Mesenchymal stem cell (in vitro differentiated cells and primary cell): ENCODE data around the gene ZNF18.
"Not testable (repeated sequence)": the region's sequence is repeated elsewhere in the genome, so short reads cannot be mapped to it uniquely, and the experiment has no call there.

Experiments
- DNase-seq: peaks from one replicate; pipeline ENCODE4 v3.0.0-alpha.2; 2013
- H2AFZ ChIP-seq: one replicate; pipeline ENCODE4 v1.6.1; 2013; ENCODE audit warnings: low read depth, mild to moderate bottlenecking, control low read depth, inconsistent platforms, low read length, moderate library complexity
- H2AK5ac ChIP-seq: 2 replicates; pipeline ENCODE4 v1.6.1; 2013; ENCODE audit warnings: low read length, moderate library complexity, mild to moderate bottlenecking, inconsistent platforms; ENCODE audit not compliant: severe bottlenecking
- H2BK120ac ChIP-seq: one replicate; pipeline ENCODE4 v1.6.1; 2013; ENCODE audit warnings: low read depth, mild to moderate bottlenecking, inconsistent platforms, low read length, moderate library complexity
- H2BK12ac ChIP-seq, 2 experiments: one replicate each; pipeline ENCODE4 v1.6.1; 2013; ENCODE audit warnings: inconsistent platforms in 2 of 2, low read length in 2 of 2, mild to moderate bottlenecking in 2 of 2, moderate library complexity in 2 of 2, control low read depth in 1 of 2
- H2BK15ac ChIP-seq: one replicate; pipeline ENCODE4 v1.6.1; 2013; ENCODE audit warnings: mild to moderate bottlenecking, low read depth, inconsistent platforms; ENCODE audit not compliant: poor library complexity, severe bottlenecking
- H2BK5ac ChIP-seq: 2 replicates; pipeline ENCODE4 v1.6.1; 2013; ENCODE audit warnings: low read depth, mild to moderate bottlenecking, low read length, control low read depth, inconsistent platforms; ENCODE audit not compliant: poor library complexity, severe bottlenecking
- H3K14ac ChIP-seq, 2 experiments: one replicate each; pipeline ENCODE4 v1.6.1; 2013; ENCODE audit warnings: inconsistent platforms in 2 of 2, low read length in 2 of 2, control low read depth in 1 of 2, mild to moderate bottlenecking in 1 of 2, moderate library complexity in 1 of 2
- H3K18ac ChIP-seq, 2 experiments: one replicate each; pipeline ENCODE4 v1.6.1; 2013; ENCODE audit warnings: inconsistent platforms in 2 of 2, low read length in 2 of 2, control low read depth in 1 of 2, low read depth in 1 of 2, mild to moderate bottlenecking in 1 of 2
- H3K23ac ChIP-seq, 2 experiments: one replicate each; pipeline ENCODE4 v1.6.1; 2013; ENCODE audit warnings: inconsistent platforms in 2 of 2, low read length in 2 of 2, mild to moderate bottlenecking in 2 of 2, moderate library complexity in 2 of 2, control low read depth in 1 of 2
- H3K27ac ChIP-seq: 2 replicates; pipeline ENCODE4 v1.5.1; 2013; ENCODE audit warnings: mild to moderate bottlenecking, moderate library complexity, low read length, control low read depth, inconsistent platforms; ENCODE audit not compliant: poor library complexity, severe bottlenecking
- H3K27me3 ChIP-seq, 2 experiments: 2 replicates each; pipeline versions ENCODE4 v1.6.1 to v1.7.0; 2013; ENCODE audit warnings: low read length in 2 of 2, mild to moderate bottlenecking in 2 of 2, moderate library complexity in 2 of 2, control low read depth in 1 of 2, inconsistent platforms in 1 of 2; ENCODE audit not compliant: control insufficient read depth in 1 of 2, insufficient read depth in 1 of 2
- H3K36me3 ChIP-seq, 2 experiments: 2 replicates each; pipeline versions ENCODE4 v1.6.1 to v1.7.0; 2013; ENCODE audit warnings: low read length in 2 of 2, control low read depth in 1 of 2, inconsistent platforms in 1 of 2, low read depth in 1 of 2, mild to moderate bottlenecking in 1 of 2; ENCODE audit not compliant: insufficient read depth in 2 of 2, control insufficient read depth in 1 of 2
- H3K4ac ChIP-seq, 2 experiments: one replicate each; pipeline ENCODE4 v1.6.1; 2013; ENCODE audit warnings: inconsistent platforms in 2 of 2, low read length in 2 of 2, mild to moderate bottlenecking in 2 of 2, moderate library complexity in 2 of 2, control low read depth in 1 of 2, low read depth in 1 of 2
- H3K4me1 ChIP-seq: 2 replicates; pipeline ENCODE4 v1.6.1; 2013; ENCODE audit warnings: low read depth, low read length, control low read depth; ENCODE audit not compliant: control insufficient read depth, insufficient read depth
- H3K4me2 ChIP-seq: 2 replicates; pipeline ENCODE4 v1.6.1; 2013; ENCODE audit warnings: low read length, mild to moderate bottlenecking, inconsistent platforms; ENCODE audit not compliant: poor library complexity, severe bottlenecking
- H3K4me3 ChIP-seq, 2 experiments: 2 replicates each; pipeline versions ENCODE4 v1.5.1 to v1.7.0; 2013; ENCODE audit warnings: low read length in 2 of 2, mild to moderate bottlenecking in 2 of 2, control low read depth in 1 of 2, low read depth in 1 of 2; ENCODE audit not compliant: insufficient read depth in 1 of 2
- H3K79me1 ChIP-seq: replicated peaks from 2 replicates; pipeline ENCODE4 v1.6.1; 2013; ENCODE audit warnings: mild to moderate bottlenecking, control low read depth, low read length, inconsistent platforms; ENCODE audit not compliant: poor library complexity, severe bottlenecking
- H3K9ac ChIP-seq: 2 replicates; pipeline ENCODE4 v1.7.0; 2013; ENCODE audit warnings: mild to moderate bottlenecking, low read length, moderate library complexity
- H3K9me3 ChIP-seq: 2 replicates; pipeline ENCODE4 v1.7.0; 2013; ENCODE audit warnings: mild to moderate bottlenecking, low read length; ENCODE audit not compliant: control insufficient read depth
- H4K8ac ChIP-seq: one replicate; pipeline ENCODE4 v1.6.1; 2013; ENCODE audit warnings: inconsistent platforms, mild to moderate bottlenecking, low read length, moderate library complexity
- H4K91ac ChIP-seq: one replicate; pipeline ENCODE4 v1.6.1; 2013; ENCODE audit warnings: mild to moderate bottlenecking, low read length, inconsistent platforms
- WGBS: methylation state at CpG from one replicate; pipeline ENCODE4 v1.1.7; 2013; ENCODE audit warnings: mixed read lengths; 5-methylcytosine and 5-hydroxymethylcytosine counted together

ZNF18 gene

DNA sequence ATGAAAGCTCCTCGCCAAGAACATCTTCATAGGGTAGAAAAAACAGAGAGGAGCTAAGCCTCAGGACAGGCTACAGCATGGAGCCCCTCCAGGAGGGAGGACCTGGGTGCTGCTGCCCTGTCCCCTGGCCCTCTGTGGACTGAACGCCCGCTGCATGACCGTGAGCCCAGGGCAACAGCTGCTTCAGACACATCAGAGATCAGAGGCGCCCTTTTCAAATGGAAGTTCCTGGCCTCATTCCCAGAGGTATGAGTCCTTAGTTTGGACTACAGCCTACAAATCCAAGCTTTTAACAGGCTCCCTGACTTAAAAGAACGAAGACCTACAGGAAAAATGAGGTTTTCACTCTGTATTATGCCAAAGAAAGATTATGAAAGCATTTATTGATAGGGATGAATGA, 48.5 kb downstream of the ZNF18 start:
- 78% methylated on average over 6 of the region's 6 CpGs for WGBS

DNA sequence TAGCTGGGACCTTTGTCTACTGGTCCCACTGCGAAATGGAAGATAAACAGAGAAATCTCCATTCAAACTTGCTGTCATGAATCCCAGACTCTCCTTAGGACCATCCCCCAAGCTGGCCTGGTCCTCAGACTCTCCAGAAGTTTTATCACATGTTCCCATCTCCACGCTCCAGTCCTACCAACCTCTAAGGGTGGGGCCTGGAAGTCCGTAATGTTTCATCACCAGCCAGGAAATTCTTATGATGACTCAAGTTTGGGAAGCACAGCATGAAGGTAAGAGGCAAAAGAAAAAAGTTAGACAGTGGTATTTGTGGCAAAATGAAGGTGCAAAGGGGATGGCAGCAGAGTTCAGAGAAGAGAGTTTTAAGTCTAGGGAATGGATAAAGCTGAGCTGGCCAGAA, 52.7 kb downstream of the ZNF18 start:
- no peak overlapping the region for H3K27ac ChIP-seq
- no peak for DNase-seq
- H3K4me3 ChIP-seq = no peak overlapping the region
- H3K18ac ChIP-seq = no peak overlapping the region
- no peak overlapping the region for H3K9ac ChIP-seq
- H4K91ac ChIP-seq = no peak overlapping the region
- no peak overlapping the region for H4K8ac ChIP-seq
- H3K36me3 ChIP-seq = no peaks in the 10 kb centered on the region
- H3K4me2 ChIP-seq = no peak overlapping the region
- H2BK120ac ChIP-seq = no peak overlapping the region
- no peak overlapping the region for H2BK15ac ChIP-seq
- H2BK12ac ChIP-seq = no peak overlapping the region
- no peaks in the 10 kb centered on the region for H3K9me3 ChIP-seq
- H3K27me3 ChIP-seq = peaks cover 0 to 9% of the 10 kb centered on the region in 2 experiments
- no peaks in the 10 kb centered on the region for H3K79me1 ChIP-seq
- H3K4ac ChIP-seq = no peak overlapping the region
- 28% methylated on average over 3 of the region's 3 CpGs for WGBS
- H2AFZ ChIP-seq = no peak overlapping the region
- H2AK5ac ChIP-seq = no peak overlapping the region
- H3K14ac ChIP-seq = no peak overlapping the region
- H3K23ac ChIP-seq = no peak overlapping the region
- no peaks in the 10 kb centered on the region for H3K4me1 ChIP-seq
- no peak overlapping the region for H2BK5ac ChIP-seq

More for the DNA sequence above, 48.5 kb downstream of the ZNF18 start:
- Histone ChIP-seq H3K4me2 (no peak overlapping the region), H3K9me3 (peaks cover 13% of the 10 kb centered on the region), H2BK5ac (no peak overlapping the region), H3K4me3 (peak overlapping the region in 1 of 2 experiments; percentile 62), H2AFZ (no peak overlapping the region), H3K23ac (no peak overlapping the region), H4K91ac (no peak overlapping the region), H3K36me3 (peaks cover 3 to 7% of the 10 kb centered on the region in 2 experiments), H2AK5ac (no peak overlapping the region), H3K9ac (peak overlapping the region; percentile 7), H3K18ac (no peak overlapping the region), H2BK120ac (no peak overlapping the region), H2BK15ac (no peak overlapping the region), H3K27ac (no peak overlapping the region), H4K8ac (no peak overlapping the region), H2BK12ac (no peak overlapping the region), H3K27me3 (peaks cover 0 to 4% of the 10 kb centered on the region in 2 experiments), H3K14ac (no peak overlapping the region), H3K4ac (no peak overlapping the region), H3K79me1 (no peaks in the 10 kb centered on the region), H3K4me1 (no peaks in the 10 kb centered on the region)
- no peak for DNase-seq

DNA sequence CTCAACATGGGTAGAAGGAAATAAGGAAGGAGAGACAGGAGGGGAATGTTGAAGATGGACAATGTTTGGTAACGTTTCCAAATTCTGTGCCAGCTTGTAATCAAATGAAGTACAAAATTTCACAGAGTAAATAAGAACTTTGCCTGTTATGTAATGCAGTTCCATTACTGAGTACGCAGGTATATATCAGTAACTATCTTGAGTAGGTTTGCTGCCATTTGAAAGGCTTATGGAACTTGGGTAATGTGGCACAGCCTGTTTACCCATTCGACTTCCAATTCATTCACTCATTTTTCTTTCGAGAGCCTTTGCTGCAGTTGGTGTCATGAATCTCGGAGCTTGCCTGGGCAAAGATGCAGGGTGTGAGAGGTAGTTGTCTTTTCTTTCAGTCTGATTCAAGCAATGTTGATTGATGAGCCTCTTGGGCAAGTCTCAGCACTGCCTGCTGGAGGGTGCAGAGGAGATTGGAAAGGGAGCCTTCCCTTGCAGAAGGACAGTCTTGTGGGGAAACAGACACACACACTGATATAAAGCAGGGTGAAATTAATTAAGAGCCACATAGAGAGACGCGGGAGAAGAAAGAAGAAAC, 53.4 kb downstream of the ZNF18 start:
- WGBS = 89% methylated on average over 7 of the region's 7 CpGs
- Histone ChIP-seq H4K91ac (no peak overlapping the region), H3K23ac (no peak overlapping the region), H2BK120ac (no peak overlapping the region), H3K27ac (no peak overlapping the region), H2AFZ (no peak overlapping the region), H2AK5ac (no peak overlapping the region), H3K4ac (no peak overlapping the region), H3K79me1 (no peaks in the 10 kb centered on the region), H3K4me3 (no peak overlapping the region), H3K4me1 (no peaks in the 10 kb centered on the region), H3K4me2 (no peak overlapping the region), H2BK5ac (no peak overlapping the region), H3K14ac (no peak overlapping the region), H4K8ac (no peak overlapping the region), H3K18ac (no peak overlapping the region), H2BK15ac (no peak overlapping the region), H3K9me3 (no peaks in the 10 kb centered on the region), H3K27me3 (peaks cover 0 to 17% of the 10 kb centered on the region in 2 experiments), H3K9ac (no peak overlapping the region), H3K36me3 (no peaks in the 10 kb centered on the region), H2BK12ac (no peak overlapping the region)
- no peak for DNase-seq

DNA sequence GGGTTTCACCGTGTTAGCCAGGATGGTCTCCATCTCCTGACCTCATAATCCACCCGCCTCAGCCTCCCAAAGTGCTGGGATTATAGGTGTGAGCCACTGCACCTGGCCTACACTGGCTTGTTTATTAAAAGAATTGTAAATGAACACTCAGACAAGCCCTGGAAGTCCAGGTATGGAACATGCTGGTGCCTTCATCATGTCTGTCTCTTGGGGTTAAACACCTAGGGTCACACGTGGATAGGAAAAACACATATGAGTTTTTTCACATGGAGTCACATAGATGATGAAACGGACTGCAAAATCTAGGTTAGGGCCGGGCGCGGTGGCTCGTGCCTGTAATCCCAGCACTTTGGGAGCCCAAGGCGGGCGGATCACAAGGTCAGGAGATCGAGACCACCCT, 54.2 kb downstream of the ZNF18 start:
- not testable (repeated sequence) for H3K4me2 ChIP-seq, H2BK15ac ChIP-seq, H3K23ac ChIP-seq, H3K4ac ChIP-seq, H2AK5ac ChIP-seq, H3K27ac ChIP-seq, H4K91ac ChIP-seq, H2BK12ac ChIP-seq, H3K9ac ChIP-seq, DNase-seq, H2AFZ ChIP-seq, H4K8ac ChIP-seq, H3K79me1 ChIP-seq, H3K4me1 ChIP-seq, H3K14ac ChIP-seq, H3K18ac ChIP-seq, H2BK120ac ChIP-seq, H2BK5ac ChIP-seq, H3K36me3 ChIP-seq, H3K9me3 ChIP-seq, H3K4me3 ChIP-seq
- peaks cover 0 to 20% of the 10 kb centered on the region in 2 experiments for H3K27me3 ChIP-seq
- 91% methylated on average over 11 of the region's 11 CpGs for WGBS
